Liver (tissue), 9 donors: ENCODE data around the gene STOML3. TPM values are rescaled to one million over a fixed set of nuclear protein-coding genes. Genes with fewer than 3 reads are reported as not detected.

ENCODE experiments used
- DNase-seq: peaks from one replicate; pipeline ENCODE4 v3.0.0-alpha.2; 2017; ENCODE audit warnings: low spot score
- H3K27ac ChIP-seq, 2 donors: one replicate each; pipeline ENCODE4 v1.7.0; 2013; ENCODE audit warnings: inconsistent platforms in 2 of 2, low read length in 2 of 2, control low read depth in 1 of 2, low read depth in 1 of 2, mild to moderate bottlenecking in 1 of 2
- H3K27me3 ChIP-seq, 4 donors: one replicate each; pipeline versions ENCODE4 v1.6.1 to v1.7.0; 2013; ENCODE audit warnings: low read length in 3 of 4, inconsistent platforms in 1 of 4, mild to moderate bottlenecking in 1 of 4, moderate library complexity in 1 of 4; ENCODE audit not compliant: control insufficient read depth in 4 of 4, insufficient read depth in 4 of 4
- H3K36me3 ChIP-seq, 4 donors: one replicate each; pipeline versions ENCODE4 v1.6.1 to v1.7.0; 2013; ENCODE audit warnings: low read length in 3 of 4, mild to moderate bottlenecking in 3 of 4, low read depth in 1 of 4, moderate library complexity in 1 of 4; ENCODE audit not compliant: control insufficient read depth in 4 of 4, insufficient read depth in 3 of 4
- H3K4me1 ChIP-seq, 4 donors: one replicate each; pipeline versions ENCODE4 v1.6.1 to v1.7.0; 2013; ENCODE audit warnings: low read length in 3 of 4, mild to moderate bottlenecking in 3 of 4, moderate library complexity in 1 of 4; ENCODE audit not compliant: control insufficient read depth in 4 of 4, insufficient read depth in 4 of 4
- H3K4me3 ChIP-seq, 3 donors: one replicate each; pipeline versions ENCODE4 v1.6.1 to v1.7.0; 2013; ENCODE audit warnings: low read length in 3 of 3, control low read depth in 1 of 3, low read depth in 1 of 3, mild to moderate bottlenecking in 1 of 3
- H3K9ac ChIP-seq, 2 donors: one replicate each; pipeline ENCODE4 v1.7.0; 2013; ENCODE audit warnings: low read length in 2 of 2, mild to moderate bottlenecking in 2 of 2, moderate library complexity in 2 of 2, control low read depth in 1 of 2, low read depth in 1 of 2
- H3K9me3 ChIP-seq, 4 donors: one replicate each; pipeline versions ENCODE4 v1.6.1 to v1.7.0; 2013; ENCODE audit warnings: low read length in 3 of 4; ENCODE audit not compliant: control insufficient read depth in 4 of 4
- ATF3 ChIP-seq: IDR thresholded peaks from 2 replicates; pipeline ENCODE4 v1.6.1; 2016; ENCODE audit warnings: antibody characterized with exemption
- EGR1 ChIP-seq, 2 donors: IDR thresholded peaks; 2 replicates each; pipeline ENCODE4 v1.6.1; 2016 to 2018; ENCODE audit warnings: antibody characterized with exemption in 2 of 2, low read depth in 2 of 2
- FOXA1 ChIP-seq: IDR thresholded peaks from 2 replicates; pipeline ENCODE4 v1.6.1; 2016; ENCODE audit warnings: antibody characterized with exemption
- FOXA2 ChIP-seq: IDR thresholded peaks from 2 replicates; pipeline ENCODE4 v1.6.1; 2016; ENCODE audit warnings: antibody characterized with exemption
- GABPA ChIP-seq, 2 donors: IDR thresholded peaks in 1 of 2; conservative IDR thresholded peaks in 1 of 2; 2 replicates each; pipeline ENCODE4 v1.6.1; 2016; ENCODE audit warnings: antibody characterized with exemption in 2 of 2, mild to moderate bottlenecking in 1 of 2, moderate library complexity in 1 of 2
- HNF4A ChIP-seq, 2 donors: conservative IDR thresholded peaks; 2 replicates each; pipeline ENCODE4 v1.6.1; 2016; ENCODE audit warnings: antibody characterized with exemption in 2 of 2, mild to moderate bottlenecking in 2 of 2
- HNF4G ChIP-seq: IDR thresholded peaks from 2 replicates; pipeline ENCODE4 v1.6.1; 2016; ENCODE audit warnings: antibody characterized with exemption
- JUND ChIP-seq, 2 donors: IDR thresholded peaks; 2 replicates each; pipeline ENCODE4 v1.6.1; 2016; ENCODE audit warnings: antibody characterized with exemption in 2 of 2
- MAX ChIP-seq: IDR thresholded peaks from 2 replicates; pipeline ENCODE4 v1.6.1; 2016; ENCODE audit warnings: antibody characterized with exemption
- NR2F2 ChIP-seq: IDR thresholded peaks from 2 replicates; pipeline ENCODE4 v1.6.1; 2016; ENCODE audit warnings: antibody characterized with exemption
- RAD21 ChIP-seq, 2 donors: IDR thresholded peaks; 2 replicates each; pipeline ENCODE4 v1.6.1; 2016; ENCODE audit warnings: antibody characterized with exemption in 2 of 2, mild to moderate bottlenecking in 2 of 2
- RXRA ChIP-seq, 2 donors: IDR thresholded peaks; 2 replicates each; pipeline ENCODE4 v1.6.1; 2017 to 2018; ENCODE audit warnings: antibody characterized with exemption in 2 of 2, mild to moderate bottlenecking in 1 of 2
- SP1 ChIP-seq: IDR thresholded peaks from 2 replicates; pipeline ENCODE4 v1.6.1; 2018; ENCODE audit warnings: antibody characterized with exemption, mild to moderate bottlenecking
- TAF1 ChIP-seq: conservative IDR thresholded peaks from 2 replicates; pipeline ENCODE4 v1.6.1; 2016; ENCODE audit warnings: antibody characterized with exemption, mild to moderate bottlenecking
- WGBS: extraction: QIAGEN DNeasy Blood & Tissue Kit; methylation state at CpG from one replicate; pipeline ENCODE4 v1.1.7; 2013; 5-methylcytosine and 5-hydroxymethylcytosine counted together
- polyA plus RNA-seq, 2 donors: library from polyadenylated mRNA; stranded (reverse) in 1 of 2; unstranded in 1 of 2; fragments of 200-250 nt in 1 of 2; fragments of >200 nt in 1 of 2; fragmentation: Nextera tagmentation in 1 of 2; extraction: Ambion mirVana in 1 of 2; gene quantifications; one replicate each; pipeline versions ENCODE4 v1.2.1 to v1.2.3, GENCODE V29; 2013 to 2015
- total RNA-seq, 2 donors: library from RNA; depleted of rRNA; stranded (reverse); fragments of >200 nt; gene quantifications; one replicate each; pipeline ENCODE4 v1.2.3, GENCODE V29; 2014
- TF ChIP-seq, protein P1 (sequence below): fragments of 150-350 bp; IDR thresholded peaks from 2 replicates; pipeline ENCODE4 v1.5.1; 2017; ENCODE audit warnings: improper control_type of control experiment, low read depth, low read length; ENCODE audit not compliant: missing input control
- donor health status: healthy.
- donor health status: healthy.
- donor health status: healthy.
- donor health status: healthy.
- donor health status: healthy.

The STOML3 gene
- total and polyA plus RNA-seq, 4 donors = not detected

- TF ChIP-seq, protein P1, sequence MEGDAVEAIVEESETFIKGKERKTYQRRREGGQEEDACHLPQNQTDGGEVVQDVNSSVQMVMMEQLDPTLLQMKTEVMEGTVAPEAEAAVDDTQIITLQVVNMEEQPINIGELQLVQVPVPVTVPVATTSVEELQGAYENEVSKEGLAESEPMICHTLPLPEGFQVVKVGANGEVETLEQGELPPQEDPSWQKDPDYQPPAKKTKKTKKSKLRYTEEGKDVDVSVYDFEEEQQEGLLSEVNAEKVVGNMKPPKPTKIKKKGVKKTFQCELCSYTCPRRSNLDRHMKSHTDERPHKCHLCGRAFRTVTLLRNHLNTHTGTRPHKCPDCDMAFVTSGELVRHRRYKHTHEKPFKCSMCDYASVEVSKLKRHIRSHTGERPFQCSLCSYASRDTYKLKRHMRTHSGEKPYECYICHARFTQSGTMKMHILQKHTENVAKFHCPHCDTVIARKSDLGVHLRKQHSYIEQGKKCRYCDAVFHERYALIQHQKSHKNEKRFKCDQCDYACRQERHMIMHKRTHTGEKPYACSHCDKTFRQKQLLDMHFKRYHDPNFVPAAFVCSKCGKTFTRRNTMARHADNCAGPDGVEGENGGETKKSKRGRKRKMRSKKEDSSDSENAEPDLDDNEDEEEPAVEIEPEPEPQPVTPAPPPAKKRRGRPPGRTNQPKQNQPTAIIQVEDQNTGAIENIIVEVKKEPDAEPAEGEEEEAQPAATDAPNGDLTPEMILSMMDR = no peak
- TF ChIP-seq SP1 (no peak), TAF1 (no peak), HNF4A (conservative IDR thresholded peaks at IDR 0.05) (no peak), HNF4G (no peak), JUND (IDR thresholded peaks at IDR 0.05) (no peak), RAD21 (IDR thresholded peaks at IDR 0.05) (no peak), RXRA (IDR thresholded peaks at IDR 0.05) (no peak), GABPA (IDR thresholded peaks at IDR 0.05 in 1 of 2, conservative IDR thresholded peaks at IDR 0.05 in 1 of 2) (no peak), FOXA1 (no peak), EGR1 (IDR thresholded peaks at IDR 0.05; ENCODE audit: low read depth in 2 of 2) (no peak), NR2F2 (no peak), FOXA2 (no peak)
Observed at GRCh38 chr13:38944219-38944618, 46.4 kb downstream of the STOML3 start (continued).

GRCh38 chr13:38943231-38943630 lies 47.4 kb downstream of the STOML3 start:
- Histone ChIP-seq H3K9me3 (no peaks in the 10 kb centered on the region), H3K4me3 (no peak overlapping the region), H3K27me3 (peaks cover 0 to 4% (median 0%) of the 10 kb centered on the region in 4 donors), H3K9ac (no peak overlapping the region), H3K36me3 (no peaks in the 10 kb centered on the region), H3K27ac (no peak overlapping the region), H3K4me1 (no peaks in the 10 kb centered on the region)
- WGBS = 70% methylated on average over 2 of the region's 2 CpGs
- TF ChIP-seq EGR1 (IDR thresholded peaks at IDR 0.05; ENCODE audit: low read depth in 2 of 2) (no peak), FOXA2 (no peak), RXRA (IDR thresholded peaks at IDR 0.05) (no peak), JUND (IDR thresholded peaks at IDR 0.05) (no peak), GABPA (IDR thresholded peaks at IDR 0.05 in 1 of 2, conservative IDR thresholded peaks at IDR 0.05 in 1 of 2) (no peak), RAD21 (IDR thresholded peaks at IDR 0.05) (no peak), FOXA1 (no peak), MAX (no peak), HNF4G (no peak)
- DNase-seq = no peak

- Histone ChIP-seq H3K4me3 (no peak overlapping the region), H3K9ac (no peak overlapping the region), H3K36me3 (no peaks in the 10 kb centered on the region), H3K27me3 (peaks cover 0 to 4% (median 0%) of the 10 kb centered on the region in 4 donors), H3K27ac (no peak overlapping the region), H3K9me3 (no peaks in the 10 kb centered on the region), H3K4me1 (no peaks in the 10 kb centered on the region)
- no peak for DNase-seq
- TF ChIP-seq GABPA (IDR thresholded peaks at IDR 0.05 in 1 of 2, conservative IDR thresholded peaks at IDR 0.05 in 1 of 2) = no peak
- no peak for TF ChIP-seq FOXA1
- TF ChIP-seq JUND (IDR thresholded peaks at IDR 0.05) = no peak
- TF ChIP-seq NR2F2 = no peak
- TF ChIP-seq RXRA (IDR thresholded peaks at IDR 0.05) = no peak
- no peak for TF ChIP-seq SP1
- TF ChIP-seq ATF3 = no peak
- TF ChIP-seq, protein P1 = no peak
- TF ChIP-seq TAF1 = no peak
- WGBS = 79% methylated on average over 3 of the region's 3 CpGs
Observed at GRCh38 chr13:38941353-38941945, 49.2 kb downstream of the STOML3 start.
